ENCODE measurements around the gene TMEM183A.

Gene TMEM183A

DNA sequence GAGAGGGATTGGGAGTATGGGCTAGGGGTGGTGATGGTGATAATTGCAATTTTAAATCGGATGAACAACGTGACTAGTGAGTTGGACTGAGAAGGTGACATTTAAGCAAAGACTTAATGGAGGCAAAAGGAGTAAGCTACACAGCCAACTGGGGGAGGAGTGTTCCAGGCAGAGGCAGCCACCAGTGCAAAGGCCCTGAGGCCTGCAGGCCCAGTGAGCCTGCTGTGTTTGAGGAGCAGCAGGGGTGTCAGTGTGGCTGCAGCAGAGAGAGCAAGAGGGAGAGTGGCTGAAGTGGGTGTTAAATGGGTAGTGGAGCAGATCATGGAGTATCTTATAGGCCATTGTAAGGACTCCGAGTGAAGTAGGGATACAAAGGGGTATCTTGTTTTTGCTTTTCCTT is 59.8 kb downstream of the TMEM183A start:
- Mint-ChIP-seq H3K9me3 (no peaks in the 10 kb centered on the region), H3K4me3 (peak overlapping the region in 2 of 3 experiments; percentile 54 to 80)

DNA sequence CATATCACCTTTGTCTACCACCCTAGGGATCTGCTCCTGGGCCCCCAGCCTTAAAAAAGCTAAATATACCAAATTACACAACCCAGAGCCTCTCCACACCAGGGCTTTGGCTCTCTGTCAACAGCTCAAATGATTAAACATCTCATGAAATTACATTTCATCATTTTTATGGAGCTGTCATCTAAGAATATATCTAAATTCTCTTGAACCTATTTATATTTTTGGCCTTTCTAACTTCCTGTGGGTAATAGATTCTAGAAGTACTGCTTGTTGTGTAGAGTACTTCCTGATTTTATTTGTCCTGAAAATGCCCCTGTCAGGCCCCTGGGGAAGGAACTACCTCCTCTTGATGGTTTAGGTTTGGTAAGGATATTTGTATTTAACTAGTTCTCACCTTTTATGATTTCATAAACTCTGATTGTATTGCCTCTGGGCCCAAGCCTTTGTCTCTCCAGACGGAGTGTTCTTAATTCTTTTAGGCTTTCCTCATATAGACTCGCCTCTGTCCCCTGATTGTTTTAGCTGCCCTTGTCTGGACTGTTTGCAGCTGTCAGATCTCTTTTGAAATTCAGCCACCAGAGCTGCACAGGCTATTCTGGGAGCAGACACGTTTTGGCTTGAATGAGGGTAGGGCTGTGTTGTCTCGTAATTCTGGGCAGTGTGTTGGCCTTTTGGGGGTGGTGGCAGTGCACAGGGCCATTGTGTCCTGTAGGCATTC is 62.0 kb downstream of the TMEM183A start:
- peaks cover 20% of the 10 kb centered on the region for H3K36me3 Mint-ChIP-seq (ENCODE audit: low read depth)
- peak overlapping the region; percentile 95 to 98 (median 96) for H3K27ac Mint-ChIP-seq
- TF ChIP-seq, protein P1, sequence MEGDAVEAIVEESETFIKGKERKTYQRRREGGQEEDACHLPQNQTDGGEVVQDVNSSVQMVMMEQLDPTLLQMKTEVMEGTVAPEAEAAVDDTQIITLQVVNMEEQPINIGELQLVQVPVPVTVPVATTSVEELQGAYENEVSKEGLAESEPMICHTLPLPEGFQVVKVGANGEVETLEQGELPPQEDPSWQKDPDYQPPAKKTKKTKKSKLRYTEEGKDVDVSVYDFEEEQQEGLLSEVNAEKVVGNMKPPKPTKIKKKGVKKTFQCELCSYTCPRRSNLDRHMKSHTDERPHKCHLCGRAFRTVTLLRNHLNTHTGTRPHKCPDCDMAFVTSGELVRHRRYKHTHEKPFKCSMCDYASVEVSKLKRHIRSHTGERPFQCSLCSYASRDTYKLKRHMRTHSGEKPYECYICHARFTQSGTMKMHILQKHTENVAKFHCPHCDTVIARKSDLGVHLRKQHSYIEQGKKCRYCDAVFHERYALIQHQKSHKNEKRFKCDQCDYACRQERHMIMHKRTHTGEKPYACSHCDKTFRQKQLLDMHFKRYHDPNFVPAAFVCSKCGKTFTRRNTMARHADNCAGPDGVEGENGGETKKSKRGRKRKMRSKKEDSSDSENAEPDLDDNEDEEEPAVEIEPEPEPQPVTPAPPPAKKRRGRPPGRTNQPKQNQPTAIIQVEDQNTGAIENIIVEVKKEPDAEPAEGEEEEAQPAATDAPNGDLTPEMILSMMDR (IDR thresholded peaks at IDR 0.05; ENCODE audit: unreplicated experiment in 3 of 3): no peak
- no peaks in the 10 kb centered on the region for H3K9me3 Mint-ChIP-seq
- H3K4me3 Mint-ChIP-seq: peak overlapping the region; percentile 17 to 56 (median 48)
- H3K27me3 Mint-ChIP-seq (ENCODE audit: low read depth): peaks cover 10% of the 10 kb centered on the region
- peaks cover 86% of the 10 kb centered on the region for H3K4me1 Mint-ChIP-seq

More for the DNA sequence above, 59.8 kb downstream of the TMEM183A start:
- Mint-ChIP-seq H3K4me1 (peaks cover 80% of the 10 kb centered on the region), H3K27ac (peak overlapping the region; percentile 68 to 95 (median 93)), H3K27me3 (ENCODE audit: low read depth) (peaks cover 3% of the 10 kb centered on the region), H3K36me3 (ENCODE audit: low read depth) (peaks cover 17% of the 10 kb centered on the region)
- TF ChIP-seq, protein P1 (IDR thresholded peaks at IDR 0.05; ENCODE audit: unreplicated experiment in 3 of 3): no peak

DNA sequence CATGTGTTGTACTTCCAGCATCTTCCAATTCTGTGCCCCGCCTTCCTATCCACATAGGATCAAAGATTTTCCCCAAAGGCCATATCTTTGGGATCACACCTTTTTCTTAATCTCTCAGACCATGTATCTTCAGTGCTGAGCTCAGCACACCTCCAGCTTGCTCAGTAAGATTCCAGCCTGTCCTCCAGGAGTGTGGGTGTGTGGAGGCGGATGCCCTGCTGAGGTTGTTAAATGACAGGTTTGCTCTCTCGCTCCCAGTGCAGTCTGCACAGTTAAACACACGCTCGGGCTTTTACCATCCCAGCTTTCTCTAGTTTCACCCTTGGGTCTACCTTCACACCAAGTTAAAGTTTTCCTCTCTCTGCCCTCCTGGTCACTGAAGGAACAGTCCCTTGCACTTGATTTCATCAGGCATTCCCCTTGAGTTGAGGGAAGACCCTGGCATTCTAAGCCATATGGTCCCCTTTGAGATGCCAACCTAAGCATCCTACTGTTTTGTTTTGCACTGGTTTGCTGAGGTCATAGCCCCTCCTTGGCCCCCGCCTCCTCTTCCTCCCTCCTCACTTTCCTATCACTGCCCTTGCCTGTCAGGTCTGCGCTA is 64.9 kb downstream of the TMEM183A start:
- Mint-ChIP-seq H3K36me3 (ENCODE audit: low read depth) (peaks cover 12% of the 10 kb centered on the region), H3K27ac (peak overlapping the region; percentile 28 to 90 (median 62)), H3K4me3 (peak overlapping the region in 2 of 3 experiments; percentile 10 to 53), H3K27me3 (ENCODE audit: low read depth) (peaks cover 22% of the 10 kb centered on the region), H3K4me1 (peaks cover 72% of the 10 kb centered on the region), H3K9me3 (no peaks in the 10 kb centered on the region)
- TF ChIP-seq, protein P1 (IDR thresholded peaks at IDR 0.05; ENCODE audit: unreplicated experiment in 3 of 3): no peak

DNA sequence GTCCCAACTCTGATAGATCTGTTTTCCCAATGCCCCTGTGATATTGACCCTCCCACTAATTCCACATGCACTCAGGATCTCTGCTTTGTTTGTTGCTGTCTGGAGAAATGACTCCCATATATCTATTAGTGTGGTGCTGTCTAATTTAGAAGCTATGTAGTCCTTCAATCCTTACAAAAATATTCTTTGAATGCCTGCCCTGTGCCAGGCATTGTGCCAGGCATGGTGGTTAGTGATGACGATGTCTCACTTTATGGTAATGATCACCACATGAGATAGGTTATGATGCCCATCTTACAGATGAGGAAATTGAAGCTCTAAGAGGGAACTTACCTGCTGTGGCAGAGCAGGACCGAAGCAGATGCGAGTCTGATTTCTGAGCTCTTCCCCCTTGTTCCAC is 65.7 kb downstream of the TMEM183A start:
- H3K4me3 Mint-ChIP-seq: no peak overlapping the region
- H3K9me3 Mint-ChIP-seq: no peaks in the 10 kb centered on the region
- peaks cover 12% of the 10 kb centered on the region for H3K36me3 Mint-ChIP-seq (ENCODE audit: low read depth)
- peak overlapping the region in 2 of 3 experiments; percentile 62 to 90 for H3K27ac Mint-ChIP-seq
- H3K4me1 Mint-ChIP-seq: peaks cover 64% of the 10 kb centered on the region
- H3K27me3 Mint-ChIP-seq (ENCODE audit: low read depth): peaks cover 22% of the 10 kb centered on the region
- TF ChIP-seq, protein P1 (IDR thresholded peaks at IDR 0.05; ENCODE audit: unreplicated experiment in 3 of 3): no peak

DNA sequence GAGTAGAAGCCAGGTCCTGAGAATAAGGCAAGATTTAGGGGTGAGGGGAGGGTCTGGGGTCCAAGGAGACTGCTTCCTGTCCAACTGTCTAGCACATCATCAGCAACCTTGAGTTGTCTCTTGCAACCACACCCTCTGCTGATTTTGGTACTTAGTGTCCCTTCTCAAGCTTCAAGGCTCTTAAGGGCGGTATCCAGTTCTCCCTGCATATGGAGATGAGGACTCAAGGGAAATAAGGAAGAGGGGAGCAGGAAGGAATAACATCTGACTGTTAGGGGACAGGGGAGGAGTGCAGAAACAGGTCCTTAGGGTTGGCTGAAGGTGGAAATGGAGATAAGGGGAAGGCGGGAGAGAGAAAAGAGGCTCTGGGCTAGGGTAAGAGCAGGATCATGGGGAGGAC is 66.3 kb downstream of the TMEM183A start:
- Mint-ChIP-seq H3K27ac (peak overlapping the region in 1 of 3 experiments; percentile 62), H3K4me3 (no peak overlapping the region), H3K4me1 (peaks cover 58% of the 10 kb centered on the region), H3K9me3 (no peaks in the 10 kb centered on the region), H3K27me3 (ENCODE audit: low read depth) (peaks cover 27% of the 10 kb centered on the region), H3K36me3 (ENCODE audit: low read depth) (peaks cover 12% of the 10 kb centered on the region)
- TF ChIP-seq, protein P1 (IDR thresholded peaks at IDR 0.05; ENCODE audit: unreplicated experiment in 3 of 3): no peak
